Neural cell (in vitro differentiated cells): ENCODE results near the gene CHCHD3. TPM values are rescaled to one million over a fixed set of nuclear protein-coding genes. Genes with fewer than 3 reads are reported as not detected.
"Not testable (repeated sequence)": the region's sequence is repeated elsewhere in the genome, so short reads cannot be mapped to it uniquely, and the experiment has no call there.

Source experiments
- H2AFZ ChIP-seq: fragments of 200-600, 300-800 bp; sonication (generic), shearing (Covaris generic); 2 replicates; pipeline ENCODE4 v1.6.0; 2014; ENCODE audit warnings: low read depth, mild to moderate bottlenecking, antibody characterized with exemption, low read length, moderate library complexity
- H3F3A ChIP-seq: fragments of 200-600 bp; shearing (Covaris generic); 2 replicates; pipeline ENCODE4 v1.6.1; 2016; ENCODE audit warnings: mild to moderate bottlenecking, moderate library complexity, mixed read lengths, antibody characterized with exemption, low read length; ENCODE audit not compliant: insufficient read depth, poor library complexity, severe bottlenecking
- H3K27ac ChIP-seq: fragments of 200-600, 300-800 bp; sonication (generic), shearing (Covaris generic); 2 replicates; pipeline ENCODE4 v1.5.1; 2014; ENCODE audit warnings: mild to moderate bottlenecking, low read length, moderate library complexity
- H3K27me3 ChIP-seq: fragments of 300-800, 200-600 bp; sonication (generic), shearing (Covaris generic); 2 replicates; pipeline ENCODE4 v1.6.0; 2014; ENCODE audit warnings: mild to moderate bottlenecking, low read depth, low read length, moderate library complexity; ENCODE audit not compliant: insufficient read depth
- H3K36me3 ChIP-seq: fragments of 300-800, 200-600 bp; sonication (generic), shearing (Covaris generic); 2 replicates; pipeline ENCODE4 v1.5.1; 2014; ENCODE audit warnings: mild to moderate bottlenecking, antibody characterized with exemption, low read length, moderate library complexity; ENCODE audit not compliant: insufficient read depth
- H3K4me2 ChIP-seq: fragments of 300-800, 200-600 bp; sonication (generic), shearing (Covaris generic); 2 replicates; pipeline ENCODE4 v1.6.0; 2014; ENCODE audit warnings: mild to moderate bottlenecking, low read length
- H3K4me3 ChIP-seq: fragments of 300-800, 200-600 bp; sonication (generic), shearing (Covaris generic); 2 replicates; pipeline ENCODE4 v1.5.1; 2014; ENCODE audit warnings: mild to moderate bottlenecking, low read length, moderate library complexity
- H3K79me2 ChIP-seq: fragments of 200-600 bp; shearing (Covaris generic); replicated peaks from 2 replicates; pipeline ENCODE4 v1.6.0; 2014; ENCODE audit warnings: mild to moderate bottlenecking, low read length, moderate library complexity; ENCODE audit not compliant: insufficient read depth
- H3K9ac ChIP-seq: fragments of 300-800, 200-600 bp; sonication (generic), shearing (Covaris generic); 2 replicates; pipeline ENCODE4 v1.6.1; 2016; ENCODE audit warnings: mild to moderate bottlenecking, low read length, mixed read lengths
- H3K9me2 ChIP-seq: fragments of 200-600 bp; shearing (Covaris generic); 2 replicates; pipeline ENCODE4 v1.6.1; 2016; ENCODE audit warnings: mild to moderate bottlenecking, low read length, mixed read lengths; ENCODE audit not compliant: insufficient read depth
- H3K9me3 ChIP-seq: fragments of 200-600, 300-800 bp; sonication (generic), shearing (Covaris generic); 2 replicates; pipeline ENCODE4 v1.6.1; 2016; ENCODE audit warnings: mild to moderate bottlenecking, mixed run types, low read length, moderate library complexity, mixed read lengths
- H4K20me1 ChIP-seq: fragments of 200-600 bp; shearing (Covaris generic); 2 replicates; pipeline ENCODE4 v1.6.1; 2016; ENCODE audit warnings: mild to moderate bottlenecking, mixed run types; ENCODE audit not compliant: insufficient read depth
- CTCF ChIP-seq: fragments of 450-650 bp; IDR thresholded peaks from 2 replicates; pipeline ENCODE4 v1.5.1; 2014; ENCODE audit warnings: antibody characterized with exemption, mild to moderate bottlenecking, moderate library complexity; ENCODE audit not compliant: poor library complexity, severe bottlenecking
- EP300 ChIP-seq: fragments of 450-650 bp; conservative IDR thresholded peaks from 2 replicates; pipeline ENCODE4 v1.6.1; 2014; ENCODE audit warnings: antibody characterized with exemption, mild to moderate bottlenecking, moderate library complexity; ENCODE audit not compliant: poor library complexity, severe bottlenecking
- EZH2 ChIP-seq: fragments of 200-600, 300-800 bp; shearing (Covaris generic), sonication (generic); IDR thresholded peaks from 2 replicates; pipeline ENCODE4 v1.6.1; 2014; ENCODE audit warnings: antibody characterized with exemption, low read length, borderline replicate concordance, mild to moderate bottlenecking; ENCODE audit not compliant: insufficient read depth, poor library complexity, severe bottlenecking
- MXI1 ChIP-seq: fragments of 450-650 bp; conservative IDR thresholded peaks from 2 replicates; pipeline ENCODE4 v1.6.1; 2014; ENCODE audit warnings: antibody characterized with exemption, mild to moderate bottlenecking; ENCODE audit not compliant: poor library complexity, severe bottlenecking
- POLR2AphosphoS5 ChIP-seq: IDR thresholded peaks from 2 replicates; pipeline ENCODE4 v1.6.1; 2012
- RAD21 ChIP-seq: fragments of 450-650 bp; conservative IDR thresholded peaks from 2 replicates; pipeline ENCODE4 v1.6.1; 2014; ENCODE audit warnings: antibody characterized with exemption, mild to moderate bottlenecking, moderate library complexity
- REST ChIP-seq: IDR thresholded peaks from 2 replicates; pipeline ENCODE4 v1.6.1; 2012; ENCODE audit warnings: borderline replicate concordance
- SMC3 ChIP-seq: fragments of 450-650 bp; conservative IDR thresholded peaks from 2 replicates; pipeline ENCODE4 v1.6.1; 2014; ENCODE audit warnings: antibody characterized with exemption, mild to moderate bottlenecking, moderate library complexity; ENCODE audit not compliant: poor library complexity
- TAF1 ChIP-seq: IDR thresholded peaks from 2 replicates; pipeline ENCODE4 v1.6.1; 2012; ENCODE audit warnings: low read depth
- polyA plus RNA-seq: library from polyadenylated mRNA; depleted of rRNA; stranded (reverse); fragments of >200 nt; gene quantifications from 2 replicates; pipeline ENCODE4 v1.2.3, GENCODE V29; 2014

The CHCHD3 gene
- polyA plus RNA-seq, 1 donor from 2014 or later: 89.9 TPM

GRCh38 chr7:133039614-133040013 lies 42.3 kb downstream of the CHCHD3 start:
- Histone ChIP-seq H3K27ac (no peak overlapping the region), H4K20me1 (no peaks in the 10 kb centered on the region), H3K4me2 (no peak overlapping the region), H3K9me2 (no peaks in the 10 kb centered on the region), H2AFZ (no peak overlapping the region), H3K9ac (no peak overlapping the region), H3K79me2 (peaks cover 4% of the 10 kb centered on the region), H3K36me3 (no peaks in the 10 kb centered on the region), H3K4me3 (no peak overlapping the region), H3F3A (peaks cover 3% of the 10 kb centered on the region), H3K27me3 (no peaks in the 10 kb centered on the region), H3K9me3 (no peaks in the 10 kb centered on the region)
- TF ChIP-seq REST (no peak), TAF1 (no peak), EP300 (no peak), RAD21 (no peak), CTCF (no peak), MXI1 (no peak), EZH2 (no peak), POLR2AphosphoS5 (no peak), SMC3 (no peak)

- peaks cover 4% of the 10 kb centered on the region for H3K79me2 ChIP-seq
- H3K9me2 ChIP-seq: no peaks in the 10 kb centered on the region
- no peak overlapping the region for H3K9ac ChIP-seq
- no peaks in the 10 kb centered on the region for H3K36me3 ChIP-seq
- H3F3A ChIP-seq: no peaks in the 10 kb centered on the region
- no peak overlapping the region for H2AFZ ChIP-seq
- no peaks in the 10 kb centered on the region for H4K20me1 ChIP-seq
- no peaks in the 10 kb centered on the region for H3K9me3 ChIP-seq
- H3K27ac ChIP-seq: no peak overlapping the region
- no peak overlapping the region for H3K4me2 ChIP-seq
- no peaks in the 10 kb centered on the region for H3K27me3 ChIP-seq
- no peak overlapping the region for H3K4me3 ChIP-seq
- TF ChIP-seq MXI1 (no peak), REST (no peak), SMC3 (no peak)
Measured at GRCh38 chr7:133036289-133036688, 45.6 kb downstream of the CHCHD3 start.

GRCh38 chr7:133035240-133035639 lies 46.6 kb downstream of the CHCHD3 start:
- not testable (repeated sequence) for H3K79me2 ChIP-seq, H3K9me2 ChIP-seq, H3K4me3 ChIP-seq, H4K20me1 ChIP-seq, H3K9me3 ChIP-seq, H2AFZ ChIP-seq, H3K36me3 ChIP-seq, H3K27ac ChIP-seq, H3K4me2 ChIP-seq, H3K9ac ChIP-seq, H3K27me3 ChIP-seq, H3F3A ChIP-seq
